Progenitor cell of endocrine pancreas (in vitro differentiated cells): ENCODE data around the gene RFC4. TPM values are rescaled to one million over a fixed set of nuclear protein-coding genes. Genes with fewer than 3 reads are reported as not detected.
A peak's percentile ranks its signal among the peaks of the same experiment; 100 is the strongest.

Source experiments
- DNase-seq: peaks from one replicate; pipeline ENCODE4 v3.0.0; 2021; ENCODE audit warnings: low spot score; ENCODE audit not compliant: unreplicated experiment
- H3K27ac Mint-ChIP-seq: 2 replicates; pipeline ENCODE4 v1.8.0; 2021; ENCODE audit warnings: mild to moderate bottlenecking, moderate library complexity, mixed read lengths
- H3K27me3 Mint-ChIP-seq: 2 replicates; pipeline ENCODE4 v1.8.0; 2021; ENCODE audit warnings: mixed read lengths
- H3K36me3 Mint-ChIP-seq: 2 replicates; pipeline ENCODE4 v1.8.0; 2022; ENCODE audit warnings: mixed read lengths; ENCODE audit not compliant: insufficient read depth
- H3K4me1 Mint-ChIP-seq: 2 replicates; pipeline ENCODE4 v1.8.0; 2021; ENCODE audit warnings: low read depth, mixed read lengths
- H3K4me3 Mint-ChIP-seq: 2 replicates; pipeline ENCODE4 v1.8.0; 2021; ENCODE audit warnings: low read depth, mild to moderate bottlenecking, moderate library complexity, mixed read lengths
- H3K9me3 Mint-ChIP-seq: 2 replicates; pipeline ENCODE4 v1.8.0; 2021; ENCODE audit warnings: low read depth, mixed read lengths
- CTCF ChIP-seq: fragments of 200-600 bp; sonication (generic); IDR thresholded peaks from one replicate; pipeline ENCODE4 v1.5.0; 2021; ENCODE audit warnings: antibody characterized with exemption, mild to moderate bottlenecking; ENCODE audit not compliant: unreplicated experiment
- total RNA-seq: library from RNA; stranded (reverse); gene quantifications from 2 replicates; pipeline ENCODE4 v1.2.1, GENCODE V29; 2021

RFC4 gene
- total RNA-seq, 1 donor from 2014 or later = 54.3 TPM

GRCh38 chr3:186775999-186776398, 30.3 kb downstream of the RFC4 start:
- peaks cover 64% of the 10 kb centered on the region for H3K27me3 Mint-ChIP-seq
- peaks cover 3% of the 10 kb centered on the region for H3K9me3 Mint-ChIP-seq
- H3K4me3 Mint-ChIP-seq = no peak overlapping the region
- H3K4me1 Mint-ChIP-seq = peaks cover 2% of the 10 kb centered on the region
- no peaks in the 10 kb centered on the region for H3K36me3 Mint-ChIP-seq
- no peak for TF ChIP-seq CTCF
- H3K27ac Mint-ChIP-seq = no peak overlapping the region
- DNase-seq = no peak

- Mint-ChIP-seq H3K36me3 (no peaks in the 10 kb centered on the region), H3K27me3 (peaks cover 54% of the 10 kb centered on the region), H3K4me3 (peak overlapping the region; percentile 63), H3K9me3 (peaks cover 3% of the 10 kb centered on the region), H3K27ac (no peak overlapping the region), H3K4me1 (peaks cover 2% of the 10 kb centered on the region)
- no peak for DNase-seq
- TF ChIP-seq CTCF = no peak
Observed at GRCh38 chr3:186772701-186773417, 33.4 kb downstream of the RFC4 start.

- no peak for TF ChIP-seq CTCF
- Mint-ChIP-seq H3K9me3 (peaks cover 3% of the 10 kb centered on the region), H3K4me1 (peaks cover 2% of the 10 kb centered on the region), H3K27me3 (peaks cover 54% of the 10 kb centered on the region), H3K27ac (no peak overlapping the region), H3K36me3 (no peaks in the 10 kb centered on the region), H3K4me3 (peak overlapping the region; percentile 63)
- DNase-seq = no peak
Observed at GRCh38 chr3:186772281-186772694, 34.0 kb downstream of the RFC4 start.

- Mint-ChIP-seq H3K27ac (no peak overlapping the region), H3K4me3 (no peak overlapping the region), H3K27me3 (peaks cover 36% of the 10 kb centered on the region), H3K9me3 (no peaks in the 10 kb centered on the region), H3K36me3 (no peaks in the 10 kb centered on the region), H3K4me1 (no peaks in the 10 kb centered on the region)
- no peak for DNase-seq
- no peak for TF ChIP-seq CTCF
Observed at GRCh38 chr3:186760897-186761447, 45.3 kb downstream of the RFC4 start.

- no peaks in the 10 kb centered on the region for H3K9me3 Mint-ChIP-seq
- H3K36me3 Mint-ChIP-seq = no peaks in the 10 kb centered on the region
Observed at GRCh38 chr3:186760141-186760833, 46.0 kb downstream of the RFC4 start.

More at GRCh38 chr3:186760141-186760833, 46.0 kb downstream of the RFC4 start:
- no peak for DNase-seq
- H3K4me1 Mint-ChIP-seq = no peaks in the 10 kb centered on the region
- H3K4me3 Mint-ChIP-seq = no peak overlapping the region
- TF ChIP-seq CTCF = no peak
- no peak overlapping the region for H3K27ac Mint-ChIP-seq
- H3K27me3 Mint-ChIP-seq = peaks cover 40% of the 10 kb centered on the region
